ENCODE measurements around the gene PURB. TPM values are rescaled to one million over a fixed set of nuclear protein-coding genes. Genes with fewer than 3 reads are reported as not detected.

PURB gene
- total RNA-seq, 2 experiments from 2014 or later, result 21.5 to 23.6 TPM

DNA sequence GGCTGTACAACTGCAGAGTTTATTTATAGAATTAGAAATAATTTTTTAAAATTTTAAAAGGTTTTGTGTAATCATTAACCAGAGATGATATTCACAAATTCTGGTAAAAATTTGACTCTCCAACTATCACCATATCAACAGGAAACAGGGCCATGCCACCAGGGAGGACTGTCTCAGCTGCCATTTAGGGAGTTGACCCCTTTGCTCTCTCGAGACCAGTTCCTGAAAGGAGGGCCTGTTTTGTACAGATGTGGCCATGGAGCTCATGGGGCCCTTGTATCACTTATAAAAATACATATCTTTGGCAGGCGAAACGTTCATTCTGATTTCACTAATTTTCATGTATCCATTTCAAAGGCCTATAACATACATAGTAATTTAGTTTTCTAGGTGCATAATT, 57.8 kb downstream of the PURB start:
- Mint-ChIP-seq H3K36me3 (peaks cover 28% of the 10 kb centered on the region), H3K27me3 (no peaks in the 10 kb centered on the region), H3K4me3 (no peak overlapping the region), H3K4me1 (ENCODE audit: low read depth) (peaks cover 16% of the 10 kb centered on the region), H3K27ac (peak overlapping the region; percentile 14), H3K9me3 (no peaks in the 10 kb centered on the region)
- DNase-seq, result no peak
- ChIA-PET POLR2A (interaction anchor here (1.2 kb wide), 1 partner anchor 19 kb away, joined by 3 read pairs; no protein-coding TSS in a partner anchor), CTCF (interaction anchor here (0.6 to 1.1 kb wide), 3 partner anchors 17 to 93 kb away, joined by 3 to 5 read pairs (median 4); no protein-coding TSS in a partner anchor)
- intact Hi-C loops (cut with micrococcal nuclease), result no loop called here

Other genes with a start within 250 kb of the PURB start
- 10 to 100 TPM; 84.7 to 92.3 TPM for gene ZMIZ2, start 136.7 kb downstream of the PURB start, total RNA-seq
- gene PPIA, start 88.8 kb downstream of the PURB start, total RNA-seq, result 1,000 to 10,000 TPM; 3,158 to 3,182 TPM
- 100 to 1,000 TPM; 299 to 307 TPM for gene H2AZ2, start 37.4 kb downstream of the PURB start, total RNA-seq
- gene MYO1G, start 93.5 kb upstream of the PURB start, total RNA-seq, result 100 to 1,000 TPM; 429 to 436 TPM
- gene CCM2, start 114.7 kb upstream of the PURB start, total RNA-seq, result 10 to 100 TPM; 85.2 to 89.6 TPM
- under 1 TPM; 0.10 to 0.21 TPM for gene NACAD, start 203.4 kb upstream of the PURB start, total RNA-seq
- gene TBRG4, start 226.2 kb upstream of the PURB start, total RNA-seq, result 100 to 1,000 TPM; 135 to 137 TPM